GM18505 (cell line): ENCODE measurements around the gene PALM.
"Not testable (repeated sequence)": the region's sequence is repeated elsewhere in the genome, so short reads cannot be mapped to it uniquely, and the experiment has no call there.

Experiments used
- ATAC-seq: cut with Tn5 transposase; IDR thresholded peaks from one replicate; pipeline ENCODE4 v1.9.1; 2021; ENCODE audit not compliant: unreplicated experiment
- POLR2A ChIP-seq: IDR thresholded peaks from 4 replicates; pipeline ENCODE4 v1.6.1; 2011; ENCODE audit warnings: borderline replicate concordance; ENCODE audit not compliant: insufficient read depth, insufficient read length; ENCODE audit errors: extremely low read depth

PALM gene

DNA sequence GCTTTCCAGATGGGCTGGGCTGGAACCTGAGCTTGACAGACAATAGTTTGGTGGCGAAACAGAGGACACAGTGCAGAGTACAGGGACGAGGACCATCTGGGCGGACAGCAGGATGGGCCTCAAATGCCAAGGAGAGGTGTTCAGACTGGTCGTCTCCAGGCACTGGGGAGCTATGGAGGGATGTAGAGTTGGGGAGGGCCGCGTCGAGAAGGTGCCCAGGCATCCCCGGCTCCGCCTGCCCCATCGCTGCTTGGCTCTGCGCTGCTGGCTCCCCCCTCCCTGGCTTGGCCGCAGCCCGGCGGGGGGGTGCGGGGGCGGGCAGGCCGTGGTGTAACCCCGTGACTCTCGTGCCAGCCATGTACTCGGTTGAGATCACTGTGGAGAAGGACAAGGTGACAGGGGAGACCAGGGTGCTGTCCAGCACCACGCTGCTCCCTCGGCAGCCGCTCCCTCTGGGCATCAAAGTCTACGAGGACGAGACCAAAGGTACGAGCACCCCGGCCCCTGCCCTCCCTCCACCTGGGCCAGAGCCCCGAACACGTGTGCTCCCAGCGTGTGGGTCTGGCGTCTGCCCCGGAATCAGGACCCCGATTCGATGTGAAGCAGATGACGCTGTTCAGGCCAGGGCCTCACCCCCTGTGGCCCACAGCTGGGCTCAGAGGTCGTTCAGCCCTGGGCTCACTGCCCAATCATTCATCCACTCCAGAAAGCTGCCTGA lies 31.4 kb downstream of the PALM start:
- TF ChIP-seq POLR2A, result no peak
- ATAC-seq, result no peak

DNA sequence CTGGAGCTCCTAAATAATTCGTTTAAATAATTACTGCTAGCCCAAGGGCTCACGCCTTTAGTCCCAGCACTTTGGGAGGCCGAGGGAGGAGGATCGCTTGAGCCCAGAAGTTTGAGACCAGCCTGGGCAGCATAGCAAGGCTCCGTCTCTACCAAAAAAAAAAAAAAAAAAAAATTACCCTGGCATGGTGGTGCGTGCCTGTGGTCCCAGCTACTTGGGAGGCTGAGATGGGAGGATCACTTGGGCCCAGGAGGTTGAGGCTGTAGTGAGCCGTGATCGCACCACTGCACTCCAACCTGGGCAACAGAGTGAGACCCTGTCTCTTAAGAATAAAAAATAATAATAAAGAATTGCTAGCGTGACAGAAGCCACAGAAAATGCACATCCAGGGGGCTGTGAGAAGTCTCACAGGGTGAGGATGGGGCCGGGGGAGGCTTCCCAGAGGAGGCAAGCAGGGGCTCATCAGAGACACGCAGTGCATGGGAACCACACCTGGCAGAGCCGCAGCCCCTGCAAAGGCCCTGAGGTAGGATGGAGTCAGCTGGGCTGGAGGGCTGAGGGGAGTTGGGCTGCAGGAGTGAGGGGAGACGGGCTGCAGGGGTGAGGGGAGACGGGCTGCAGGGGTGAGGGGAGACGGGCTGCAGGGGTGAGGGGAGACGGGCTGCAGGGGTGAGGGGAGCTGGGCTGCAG lies 32.2 kb downstream of the PALM start:
- not testable (repeated sequence) for ATAC-seq

DNA sequence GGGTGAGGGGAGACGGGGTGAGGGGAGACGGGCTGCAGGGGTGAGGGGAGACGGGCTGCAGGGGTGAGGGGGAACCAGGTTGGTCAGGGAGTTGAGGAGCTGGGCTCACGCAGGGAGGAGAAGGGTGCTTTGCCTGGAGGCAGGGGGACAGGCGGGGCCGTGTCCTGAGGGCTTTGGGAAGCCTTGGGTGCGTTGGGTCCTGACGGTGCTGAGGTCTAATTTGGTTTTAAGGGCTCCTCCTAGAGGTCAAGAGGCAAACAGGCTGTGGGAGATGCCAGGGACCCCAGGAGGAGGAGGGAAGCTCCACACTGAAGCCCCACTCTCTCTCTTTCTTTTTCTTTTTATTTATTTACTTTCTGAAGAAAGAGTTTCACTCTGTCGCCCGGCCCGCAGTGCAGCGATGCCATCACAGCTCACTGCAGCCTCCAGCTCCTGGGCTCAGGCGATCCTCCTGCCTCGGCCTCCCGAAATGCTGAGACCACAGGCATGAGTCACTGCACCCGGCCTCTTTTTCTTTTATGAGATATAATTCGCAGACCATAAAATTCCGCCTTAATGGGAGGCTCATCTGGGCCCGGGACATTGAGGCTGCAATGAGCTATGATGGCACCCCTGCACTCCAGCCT lies 32.9 kb downstream of the PALM start:
- no peak for ATAC-seq
- TF ChIP-seq POLR2A, result no peak

DNA sequence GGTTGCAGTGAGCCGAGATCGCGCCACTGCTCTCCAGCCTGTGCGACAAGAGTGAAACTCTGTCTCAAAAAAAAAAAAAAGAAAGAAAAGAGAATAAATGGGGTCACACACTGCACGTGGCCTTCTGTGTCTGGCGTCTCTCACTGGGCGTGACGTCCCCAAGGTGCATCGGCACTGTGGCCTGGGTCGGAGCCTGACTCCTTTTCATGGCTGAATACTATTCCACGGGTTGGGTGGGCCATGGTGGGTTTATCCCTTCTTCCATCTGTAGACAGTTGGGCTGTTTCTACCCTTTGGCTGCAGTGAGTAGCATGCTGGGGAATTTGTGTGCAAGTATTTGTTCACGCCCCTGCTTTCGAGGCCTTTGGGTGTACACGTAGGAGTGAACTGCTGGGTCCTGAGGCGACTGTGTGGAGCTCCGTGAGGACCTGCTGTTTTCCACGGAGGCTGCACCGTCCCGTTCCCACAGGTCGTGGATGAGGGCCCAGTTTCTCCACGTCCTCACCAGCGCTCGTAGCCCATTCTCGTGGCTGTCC lies 33.9 kb downstream of the PALM start:
- TF ChIP-seq POLR2A, result no peak
- ATAC-seq, result no peak

DNA sequence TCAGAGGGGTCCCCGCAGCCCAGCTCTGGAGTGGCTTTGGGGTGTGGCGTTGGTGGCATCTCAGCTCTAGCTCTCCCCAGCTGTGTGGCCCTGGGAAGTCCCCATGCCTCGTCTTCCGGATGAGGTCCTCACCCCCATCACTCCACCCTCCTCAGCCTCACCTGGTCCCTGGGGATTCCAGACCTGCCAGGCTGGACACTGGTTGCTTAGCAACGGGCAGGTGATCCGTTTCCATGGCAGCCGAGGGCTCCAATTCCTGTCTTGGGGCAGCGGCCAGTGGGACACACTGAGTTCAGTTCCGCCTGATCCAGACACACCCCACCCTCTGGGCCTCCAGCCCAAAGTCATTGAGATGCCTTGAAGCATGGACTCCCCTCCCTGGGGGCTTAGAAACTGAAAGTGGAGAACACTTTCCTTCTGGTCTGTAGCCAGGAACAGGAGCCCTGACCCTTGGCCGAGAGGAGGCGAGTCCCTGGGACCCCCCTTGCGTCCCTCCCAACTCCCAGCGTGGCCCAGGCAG lies 34.5 kb downstream of the PALM start:
- TF ChIP-seq POLR2A, result no peak
- ATAC-seq, result no peak

- not testable (repeated sequence) for ATAC-seq
These were observed 36.4 kb downstream of the PALM start for GRCh38 chr19:745138-745537.

DNA sequence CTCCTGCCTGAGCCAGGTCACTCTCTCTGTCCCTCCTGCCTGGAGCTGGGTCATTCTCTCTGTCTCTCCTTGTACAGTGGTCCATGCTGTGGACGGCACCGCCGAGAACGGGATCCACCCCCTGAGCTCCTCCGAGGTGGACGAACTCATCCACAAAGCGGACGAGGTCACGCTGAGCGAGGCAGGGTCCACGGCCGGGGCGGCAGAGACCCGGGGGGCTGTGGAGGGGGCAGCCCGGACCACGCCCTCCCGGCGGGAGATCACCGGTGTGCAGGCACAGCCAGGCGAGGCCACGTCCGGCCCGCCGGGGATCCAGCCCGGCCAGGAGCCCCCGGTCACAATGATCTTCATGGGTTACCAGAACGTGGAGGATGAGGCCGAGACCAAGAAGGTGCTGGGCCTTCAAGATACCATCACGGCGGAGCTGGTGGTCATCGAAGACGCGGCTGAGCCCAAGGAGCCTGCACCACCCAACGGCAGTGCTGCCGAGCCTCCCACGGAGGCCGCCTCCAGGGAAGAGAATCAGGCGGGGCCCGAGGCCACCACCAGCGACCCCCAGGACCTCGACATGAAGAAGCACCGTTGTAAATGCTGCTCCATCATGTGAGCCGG lies 37.6 kb downstream of the PALM start:
- TF ChIP-seq POLR2A, result no peak
- no peak for ATAC-seq

DNA sequence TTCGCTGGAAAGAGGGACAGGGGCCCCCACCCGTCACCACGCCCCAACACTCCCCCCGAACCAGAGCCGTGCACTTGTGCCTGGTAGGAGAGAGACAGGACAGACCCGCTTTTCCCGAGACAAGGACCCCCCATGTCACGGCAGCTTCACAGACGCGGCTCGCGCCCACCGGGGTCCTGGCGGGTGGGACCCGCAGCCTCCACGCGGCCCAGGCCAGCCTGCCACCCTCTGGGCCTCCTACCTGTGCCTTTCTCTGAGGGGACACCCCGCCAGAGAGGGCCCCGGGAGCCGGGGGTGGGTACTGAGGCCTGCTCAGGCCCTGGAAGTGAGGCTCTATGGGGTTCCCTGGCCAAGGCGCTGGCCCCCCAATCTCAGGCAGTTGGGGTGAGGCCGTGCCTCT lies 38.2 kb downstream of the PALM start:
- no peak for ATAC-seq
- no peak for TF ChIP-seq POLR2A

- TF ChIP-seq POLR2A, result no peak
- ATAC-seq, result no peak
These were observed 38.9 kb downstream of the PALM start for GRCh38 chr19:747432-748273.

DNA sequence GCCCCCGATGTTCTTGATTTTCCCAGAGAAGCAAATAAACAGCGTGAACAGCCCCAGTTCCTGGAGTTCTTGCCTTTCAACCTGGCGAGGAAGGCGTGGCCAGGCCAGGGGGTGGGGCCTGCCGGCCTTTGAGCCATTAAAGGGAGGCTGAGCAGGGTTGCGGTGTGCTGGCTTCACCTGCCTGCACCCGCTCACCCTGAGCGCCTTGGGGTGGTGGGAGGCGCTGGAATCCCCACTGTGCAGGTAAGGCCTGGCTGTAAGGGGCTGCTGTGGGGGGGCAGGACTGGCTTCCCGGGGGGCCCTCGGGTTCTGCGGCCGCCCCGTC lies 39.5 kb downstream of the PALM start:
- no peak for TF ChIP-seq POLR2A
- no peak for ATAC-seq

- no peak for ATAC-seq
- TF ChIP-seq POLR2A, result no peak
These were observed 41.1 kb downstream of the PALM start for GRCh38 chr19:749811-750210.

DNA sequence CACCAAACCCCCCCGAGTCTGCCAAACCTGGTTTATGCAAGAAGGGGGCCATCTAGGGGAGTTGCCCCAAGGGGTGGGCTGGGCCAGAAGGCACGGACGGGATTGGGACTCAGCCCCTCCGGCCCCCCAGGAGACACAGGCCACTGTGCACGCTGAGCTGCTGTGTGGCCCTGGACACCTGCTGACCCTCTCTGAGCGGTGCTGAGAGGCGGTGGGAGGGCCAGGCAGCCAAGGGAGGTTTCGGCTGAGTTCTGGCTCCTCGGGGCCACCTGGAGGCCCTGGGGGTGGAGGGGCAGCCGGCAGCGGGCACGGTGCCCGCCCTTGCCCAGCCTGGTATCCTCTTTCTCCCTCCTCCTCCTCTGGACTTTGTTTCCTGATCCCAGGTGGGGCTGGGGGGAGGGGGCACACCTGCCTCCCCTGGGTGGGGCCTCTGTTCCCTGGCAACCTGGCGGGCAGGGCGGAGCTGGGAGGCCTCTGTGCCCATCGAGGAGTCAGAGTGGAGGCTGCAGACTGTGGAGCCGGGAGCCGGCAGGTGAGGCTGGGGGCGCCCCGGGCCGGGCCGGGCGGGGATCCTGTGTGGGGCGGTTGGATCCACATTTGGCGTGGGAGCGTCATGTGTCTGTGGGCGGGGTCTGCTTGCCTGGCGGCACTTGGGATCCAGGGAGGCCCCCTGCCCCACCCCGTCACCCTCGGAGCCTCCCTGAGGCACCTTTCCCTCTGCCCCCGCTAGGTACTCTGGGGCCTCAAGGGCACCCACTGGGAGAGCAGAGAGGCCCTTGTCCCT lies 42.1 kb downstream of the PALM start, which contains the start of gene MISP:
MISP (plus strand) TSS at position 473 of the 784 bp plus-strand sequence. CDS start 5,835 bp downstream, outside the sequence.
- no peak for TF ChIP-seq POLR2A
- ATAC-seq, result no peak
